ENCODE measurements around the gene MGA.

Gene MGA

GRCh38 chr15:41777421-41777973, 117.3 kb downstream of the MGA start:
- Histone ChIP-seq H3K9me3 (ENCODE audit: severe bottlenecking) (no peaks in the 10 kb centered on the region), H3K27ac (no peak overlapping the region), H3K36me3 (no peaks in the 10 kb centered on the region), H3K4me3 (ENCODE audit: low read depth, low read length) (no peak overlapping the region), H3K27me3 (ENCODE audit: insufficient read depth, low read depth, severe bottlenecking) (no peaks in the 10 kb centered on the region)
- TF ChIP-seq CTCF (IDR thresholded peaks at IDR 0.05; ENCODE audit: low read depth, low read length), result no peak
- no peak for DNase-seq

GRCh38 chr15:41778521-41778920, 118.3 kb downstream of the MGA start:
- no peak for DNase-seq
- TF ChIP-seq CTCF (IDR thresholded peaks at IDR 0.05; ENCODE audit: low read depth, low read length), result no peak
- H3K36me3 ChIP-seq, result no peaks in the 10 kb centered on the region
- no peaks in the 10 kb centered on the region for H3K9me3 ChIP-seq (ENCODE audit: severe bottlenecking)
- H3K4me3 ChIP-seq (ENCODE audit: low read depth, low read length), result no peak overlapping the region
- no peaks in the 10 kb centered on the region for H3K27me3 ChIP-seq (ENCODE audit: insufficient read depth, low read depth, severe bottlenecking)
- no peak overlapping the region for H3K27ac ChIP-seq

GRCh38 chr15:41779662-41780157, 119.5 kb downstream of the MGA start:
- H3K9me3 ChIP-seq (ENCODE audit: severe bottlenecking), result no peaks in the 10 kb centered on the region
- no peaks in the 10 kb centered on the region for H3K27me3 ChIP-seq (ENCODE audit: insufficient read depth, low read depth, severe bottlenecking)
- no peak for TF ChIP-seq CTCF (IDR thresholded peaks at IDR 0.05; ENCODE audit: low read depth, low read length)
- H3K36me3 ChIP-seq, result no peaks in the 10 kb centered on the region
- no peak for DNase-seq
- H3K27ac ChIP-seq, result no peak overlapping the region
- H3K4me3 ChIP-seq (ENCODE audit: low read depth, low read length), result no peak overlapping the region

GRCh38 chr15:41780266-41780665, 120.1 kb downstream of the MGA start:
- Histone ChIP-seq H3K36me3 (no peaks in the 10 kb centered on the region), H3K9me3 (ENCODE audit: severe bottlenecking) (no peaks in the 10 kb centered on the region), H3K27me3 (ENCODE audit: insufficient read depth, low read depth, severe bottlenecking) (no peaks in the 10 kb centered on the region), H3K4me3 (ENCODE audit: low read depth, low read length) (no peak overlapping the region), H3K27ac (no peak overlapping the region)
- no peak for TF ChIP-seq CTCF (IDR thresholded peaks at IDR 0.05; ENCODE audit: low read depth, low read length)
- DNase-seq, result no peak

GRCh38 chr15:41780727-41781126, 120.5 kb downstream of the MGA start:
- no peak for TF ChIP-seq CTCF (IDR thresholded peaks at IDR 0.05; ENCODE audit: low read depth, low read length)
- no peaks in the 10 kb centered on the region for H3K36me3 ChIP-seq
- no peaks in the 10 kb centered on the region for H3K27me3 ChIP-seq (ENCODE audit: insufficient read depth, low read depth, severe bottlenecking)
- no peak overlapping the region for H3K4me3 ChIP-seq (ENCODE audit: low read depth, low read length)
- H3K9me3 ChIP-seq (ENCODE audit: severe bottlenecking), result no peaks in the 10 kb centered on the region
- no peak for DNase-seq
- no peak overlapping the region for H3K27ac ChIP-seq

Data from WERI-Rb-1 (cell line).